NCI-H2107 (cell line): ENCODE results near the gene ZNF439.
"Not testable (repeated sequence)": the region's sequence is repeated elsewhere in the genome, so short reads cannot be mapped to it uniquely, and the experiment has no call there.

Experiments
- DNase-seq: peaks from one replicate; lab custom pipeline; 2025; lab: John Stamatoyannopoulos, UW

ZNF439 gene

DNA sequence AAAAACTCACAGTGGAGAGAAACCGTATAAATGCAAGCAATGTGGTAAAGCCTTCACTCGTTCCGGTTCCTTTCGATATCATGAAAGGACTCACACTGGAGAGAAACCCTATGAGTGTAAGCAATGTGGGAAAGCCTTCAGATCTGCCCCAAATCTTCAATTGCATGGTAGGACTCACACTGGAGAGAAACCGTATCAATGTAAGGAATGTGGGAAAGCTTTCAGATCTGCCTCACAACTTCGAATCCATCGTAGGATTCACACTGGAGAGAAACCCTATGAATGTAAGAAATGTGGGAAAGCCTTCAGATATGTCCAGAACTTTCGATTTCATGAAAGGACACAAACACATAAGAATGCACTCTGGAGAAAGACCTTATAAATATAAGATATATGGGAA lies 19.7 kb downstream of the ZNF439 start:
- DNase-seq, result no peak

DNA sequence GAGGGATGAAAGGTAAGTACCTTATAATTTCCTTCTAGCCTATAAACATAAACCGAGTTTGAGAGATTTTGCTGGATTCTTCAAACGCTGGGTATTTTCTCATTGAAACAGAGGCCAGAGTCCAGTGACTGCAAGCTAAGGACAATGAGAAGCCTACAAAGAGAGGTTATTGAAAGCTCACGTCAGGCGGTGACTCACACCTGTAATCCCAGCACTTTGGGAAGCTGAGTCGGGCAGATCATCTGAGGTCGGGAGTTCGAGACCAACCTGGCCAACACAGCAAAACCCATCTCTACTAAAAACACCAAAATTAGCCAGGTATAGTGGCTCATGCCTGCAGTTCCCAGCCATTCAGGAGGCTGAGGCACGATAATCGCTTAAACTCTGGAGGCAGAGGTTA lies 24.1 kb downstream of the ZNF439 start:
- DNase-seq, result no peak

DNA sequence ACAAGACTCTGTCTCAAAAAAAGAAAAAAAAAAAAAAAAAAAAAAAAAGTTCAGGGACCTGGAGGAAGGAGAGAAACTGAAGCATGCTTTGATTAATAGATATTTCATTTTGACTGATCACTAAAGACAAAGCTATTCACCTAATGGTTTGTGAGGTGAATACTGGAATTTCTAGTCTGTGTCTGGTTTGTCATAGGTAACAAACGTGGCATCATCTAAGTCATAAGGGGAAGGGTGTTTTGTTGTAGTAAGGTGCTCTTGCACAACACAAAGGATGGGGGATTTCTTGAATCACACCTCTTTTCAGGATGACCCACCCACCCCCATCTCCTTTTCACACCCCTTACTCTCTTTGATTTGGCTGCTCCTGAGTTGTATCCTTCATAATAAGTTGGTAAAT lies 25.2 kb downstream of the ZNF439 start:
- no peak for DNase-seq

DNA sequence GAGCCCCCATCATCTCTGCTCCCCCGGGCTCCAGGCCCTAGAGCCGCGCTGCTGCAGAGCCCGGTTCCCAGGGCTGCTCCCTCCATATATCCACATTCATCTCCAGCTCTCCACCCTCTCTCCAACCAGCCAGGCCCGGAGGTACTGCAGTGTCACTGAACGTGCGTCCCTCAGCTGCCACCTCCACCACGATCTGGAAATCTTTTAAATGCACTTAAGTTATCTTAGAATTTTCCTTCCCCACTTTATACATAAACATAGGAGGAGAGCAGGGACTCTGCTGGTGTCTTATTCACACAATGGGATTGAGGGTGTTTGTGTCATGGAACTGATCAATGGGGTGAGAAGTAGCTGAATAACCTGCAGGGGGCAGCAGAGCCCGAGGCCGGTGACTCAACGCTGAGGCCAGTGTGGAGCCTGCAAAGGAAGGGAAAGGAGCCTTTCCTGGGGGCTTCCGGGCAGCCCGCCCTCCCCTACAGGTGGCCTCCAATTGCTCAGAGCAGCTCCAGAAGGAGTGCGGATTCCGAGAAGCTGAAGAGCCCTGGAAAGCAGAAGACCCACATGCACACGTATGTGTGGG lies 31.3 kb downstream of the ZNF439 start:
- DNase-seq, result not testable (repeated sequence)

- no peak for DNase-seq
Measured at GRCh38 chr19:11880598-11880997, 32.1 kb downstream of the ZNF439 start.

GRCh38 chr19:11881151-11881800 lies 32.8 kb downstream of the ZNF439 start:
- DNase-seq, result peak; percentile 18

- no peak for DNase-seq
Measured at GRCh38 chr19:11882606-11883005, 34.1 kb downstream of the ZNF439 start.

GRCh38 chr19:11887234-11887610 lies 38.7 kb downstream of the ZNF439 start:
- no peak for DNase-seq

GRCh38 chr19:11887611-11888531 lies 39.3 kb downstream of the ZNF439 start, which contains the start of gene ZNF69:
ZNF69 (plus strand) TSS chr19:11887782; CDS start chr19:11887924, 142 bp downstream.
- no peak for DNase-seq

- DNase-seq, result not testable (repeated sequence)
Measured at GRCh38 chr19:11889901-11890300, 41.4 kb downstream of the ZNF439 start.

DNA sequence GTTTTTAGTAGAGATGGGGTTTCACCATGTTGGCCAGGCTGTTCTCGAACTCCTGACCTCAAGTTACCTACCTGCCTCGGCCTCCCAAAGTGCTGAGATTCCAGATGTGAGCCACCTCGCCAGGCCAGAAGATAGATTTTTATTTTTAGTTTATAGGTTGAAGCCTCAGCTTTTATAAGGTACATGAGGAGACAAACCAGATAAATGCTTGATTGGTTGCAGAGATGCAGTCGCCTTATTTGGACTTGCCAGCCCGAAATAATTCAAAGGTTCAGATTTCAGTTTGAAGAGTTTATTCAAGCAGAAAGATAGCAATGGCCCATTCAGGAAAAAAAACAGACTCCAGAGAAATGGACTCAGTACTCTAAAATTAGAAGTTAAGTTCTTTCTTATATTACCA lies 42.1 kb downstream of the ZNF439 start:
- DNase-seq, result no peak

GRCh38 chr19:11894851-11895250 lies 46.3 kb downstream of the ZNF439 start:
- DNase-seq, result no peak

GRCh38 chr19:11902228-11902627 lies 53.7 kb downstream of the ZNF439 start:
- no peak for DNase-seq

DNA sequence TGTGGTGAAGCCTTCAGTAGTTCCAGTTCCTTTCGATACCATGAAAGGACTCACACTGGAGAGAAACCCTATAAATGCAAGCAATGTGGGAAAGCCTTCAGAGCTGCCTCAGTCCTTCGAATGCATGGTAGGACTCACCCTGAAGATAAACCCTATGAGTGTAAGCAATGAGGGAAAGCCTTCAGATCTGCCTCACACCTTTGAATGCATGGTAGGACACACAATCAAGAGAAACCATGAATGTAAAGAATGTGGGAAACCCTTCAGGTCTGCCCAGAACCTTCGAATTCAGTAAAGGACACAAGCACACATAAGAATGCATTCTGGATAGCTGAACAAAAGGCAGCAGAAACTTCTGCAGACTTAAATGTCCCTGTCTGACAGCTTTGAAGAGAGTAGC lies 57.4 kb downstream of the ZNF439 start:
- no peak for DNase-seq

DNA sequence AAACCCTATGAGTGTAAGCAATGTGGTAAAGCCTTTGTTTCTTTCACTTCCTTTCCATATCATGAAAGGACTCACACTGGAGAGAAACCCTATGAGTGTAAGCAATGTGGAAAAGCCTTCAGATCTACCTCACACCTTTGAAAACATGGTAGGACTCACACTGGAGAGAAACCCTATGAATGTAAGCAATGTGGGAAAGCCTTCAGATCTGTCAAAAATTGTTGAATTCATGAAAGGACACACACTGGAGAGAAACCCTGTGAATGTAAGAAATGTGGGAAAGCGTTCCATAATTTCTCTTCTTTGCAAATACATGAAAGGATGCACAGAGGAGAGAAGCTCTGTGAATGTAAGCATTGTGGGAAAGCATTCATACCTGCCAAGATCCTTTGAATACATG lies 63.4 kb downstream of the ZNF439 start:
- DNase-seq, result not testable (repeated sequence)

DNA sequence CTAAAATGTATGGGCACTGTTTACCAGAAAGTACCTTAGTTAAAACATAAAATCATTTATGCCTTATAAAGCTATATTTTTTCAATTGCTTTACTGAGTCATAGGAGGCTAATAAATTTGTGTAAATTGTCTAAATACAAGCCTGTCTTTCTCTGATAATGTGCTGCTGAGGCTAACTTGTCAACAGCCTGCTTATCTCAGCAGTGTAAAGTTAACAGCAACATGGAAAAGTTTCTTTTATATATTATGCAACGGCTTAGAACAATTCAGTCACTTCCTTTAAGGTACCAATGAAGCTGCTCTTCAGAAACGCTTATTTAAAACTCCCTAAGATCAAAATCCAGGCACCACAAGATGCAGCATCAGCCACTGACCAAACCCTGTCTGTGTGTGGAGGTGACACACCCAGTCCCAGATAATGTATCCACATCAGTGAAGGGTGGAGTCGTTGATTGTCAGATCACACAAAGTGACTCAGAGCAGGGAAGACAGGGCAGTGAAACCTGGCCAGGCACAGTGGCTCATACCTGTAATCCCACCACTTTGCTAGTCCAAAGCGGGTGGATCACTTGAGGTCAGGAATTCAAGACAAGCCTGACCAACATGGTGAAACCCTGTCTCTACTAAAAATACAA lies 66.0 kb downstream of the ZNF439 start:
- DNase-seq, result not testable (repeated sequence)
